Myocyte (in vitro differentiated cells): ENCODE measurements around the gene LRAT. TPM values are rescaled to one million over a fixed set of nuclear protein-coding genes. Genes with fewer than 3 reads are reported as not detected.
A peak's percentile ranks its signal among the peaks of the same experiment; 100 is the strongest.

Source experiments
- DNase-seq: peaks from one replicate; pipeline ENCODE4 v3.0.0-alpha.2; 2012; ENCODE audit warnings: low read depth
- total RNA-seq: library from RNA; depleted of rRNA; stranded (reverse); fragments of >200 nt; gene quantifications from 2 replicates; pipeline ENCODE4 v1.2.3, GENCODE V29; 2014

LRAT gene
- total RNA-seq, 1 donor from 2014 or later, result not detected

- no peak for DNase-seq
Observed at GRCh38 chr4:154760895-154761294, 17.1 kb downstream of the LRAT start.

GRCh38 chr4:154778264-154778663 is 34.5 kb downstream of the LRAT start:
- no peak for DNase-seq

GRCh38 chr4:154779362-154779947 is 35.7 kb downstream of the LRAT start:
- DNase-seq, result peak; percentile 29

GRCh38 chr4:154781126-154781982 is 37.6 kb downstream of the LRAT start, which contains the start of gene RBM46:
TSS of gene RBM46 (plus strand) at chr4:154781272. CDS start at chr4:154796753, 15,481 bp downstream.
- DNase-seq, result no peak

- no peak for DNase-seq
Observed at GRCh38 chr4:154781983-154782293, 38.1 kb downstream of the LRAT start.

Other genes with a start within 250 kb of the LRAT start
- 55.7 and 62.0 TPM in 2 replicates for gene PLRG1, start 193.6 kb upstream of the LRAT start, total RNA-seq
- not detected in 2 replicates for gene FGB, start 181.0 kb upstream of the LRAT start, total RNA-seq
- not detected in 2 replicates for gene FGA, start 153.3 kb upstream of the LRAT start, total RNA-seq
- gene FGG, start 131.3 kb upstream of the LRAT start, total RNA-seq, result not detected in 2 replicates
- gene RBM46, start 37.3 kb downstream of the LRAT start, total RNA-seq, result not detected in 2 replicates